ENCODE measurements around the gene RBM28.

DNA sequence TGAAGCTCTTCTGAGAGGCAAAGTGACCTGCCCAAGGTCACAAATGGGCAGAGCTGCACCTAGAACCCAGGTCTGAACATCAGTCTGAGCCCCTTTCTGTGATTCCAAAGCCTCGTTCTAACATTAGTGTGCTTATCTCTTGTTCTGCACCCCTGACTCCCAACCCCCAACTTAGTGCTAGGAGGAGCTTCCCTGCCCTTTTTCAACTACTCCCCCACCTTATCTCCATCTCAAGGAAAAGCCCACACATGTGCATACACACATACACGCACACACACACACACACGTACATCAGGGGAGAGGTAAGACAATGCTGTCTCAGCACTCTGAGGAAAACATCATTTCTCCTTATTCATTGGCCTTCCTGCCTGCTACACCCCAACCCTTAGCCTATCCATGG lies 9.5 kb upstream of the RBM28 start:
- TF ChIP-seq, protein P1, sequence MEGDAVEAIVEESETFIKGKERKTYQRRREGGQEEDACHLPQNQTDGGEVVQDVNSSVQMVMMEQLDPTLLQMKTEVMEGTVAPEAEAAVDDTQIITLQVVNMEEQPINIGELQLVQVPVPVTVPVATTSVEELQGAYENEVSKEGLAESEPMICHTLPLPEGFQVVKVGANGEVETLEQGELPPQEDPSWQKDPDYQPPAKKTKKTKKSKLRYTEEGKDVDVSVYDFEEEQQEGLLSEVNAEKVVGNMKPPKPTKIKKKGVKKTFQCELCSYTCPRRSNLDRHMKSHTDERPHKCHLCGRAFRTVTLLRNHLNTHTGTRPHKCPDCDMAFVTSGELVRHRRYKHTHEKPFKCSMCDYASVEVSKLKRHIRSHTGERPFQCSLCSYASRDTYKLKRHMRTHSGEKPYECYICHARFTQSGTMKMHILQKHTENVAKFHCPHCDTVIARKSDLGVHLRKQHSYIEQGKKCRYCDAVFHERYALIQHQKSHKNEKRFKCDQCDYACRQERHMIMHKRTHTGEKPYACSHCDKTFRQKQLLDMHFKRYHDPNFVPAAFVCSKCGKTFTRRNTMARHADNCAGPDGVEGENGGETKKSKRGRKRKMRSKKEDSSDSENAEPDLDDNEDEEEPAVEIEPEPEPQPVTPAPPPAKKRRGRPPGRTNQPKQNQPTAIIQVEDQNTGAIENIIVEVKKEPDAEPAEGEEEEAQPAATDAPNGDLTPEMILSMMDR (IDR thresholded peaks at IDR 0.05; ENCODE audit: poor library complexity, severe bottlenecking) = no peak
- TF ChIP-seq, protein P2, sequence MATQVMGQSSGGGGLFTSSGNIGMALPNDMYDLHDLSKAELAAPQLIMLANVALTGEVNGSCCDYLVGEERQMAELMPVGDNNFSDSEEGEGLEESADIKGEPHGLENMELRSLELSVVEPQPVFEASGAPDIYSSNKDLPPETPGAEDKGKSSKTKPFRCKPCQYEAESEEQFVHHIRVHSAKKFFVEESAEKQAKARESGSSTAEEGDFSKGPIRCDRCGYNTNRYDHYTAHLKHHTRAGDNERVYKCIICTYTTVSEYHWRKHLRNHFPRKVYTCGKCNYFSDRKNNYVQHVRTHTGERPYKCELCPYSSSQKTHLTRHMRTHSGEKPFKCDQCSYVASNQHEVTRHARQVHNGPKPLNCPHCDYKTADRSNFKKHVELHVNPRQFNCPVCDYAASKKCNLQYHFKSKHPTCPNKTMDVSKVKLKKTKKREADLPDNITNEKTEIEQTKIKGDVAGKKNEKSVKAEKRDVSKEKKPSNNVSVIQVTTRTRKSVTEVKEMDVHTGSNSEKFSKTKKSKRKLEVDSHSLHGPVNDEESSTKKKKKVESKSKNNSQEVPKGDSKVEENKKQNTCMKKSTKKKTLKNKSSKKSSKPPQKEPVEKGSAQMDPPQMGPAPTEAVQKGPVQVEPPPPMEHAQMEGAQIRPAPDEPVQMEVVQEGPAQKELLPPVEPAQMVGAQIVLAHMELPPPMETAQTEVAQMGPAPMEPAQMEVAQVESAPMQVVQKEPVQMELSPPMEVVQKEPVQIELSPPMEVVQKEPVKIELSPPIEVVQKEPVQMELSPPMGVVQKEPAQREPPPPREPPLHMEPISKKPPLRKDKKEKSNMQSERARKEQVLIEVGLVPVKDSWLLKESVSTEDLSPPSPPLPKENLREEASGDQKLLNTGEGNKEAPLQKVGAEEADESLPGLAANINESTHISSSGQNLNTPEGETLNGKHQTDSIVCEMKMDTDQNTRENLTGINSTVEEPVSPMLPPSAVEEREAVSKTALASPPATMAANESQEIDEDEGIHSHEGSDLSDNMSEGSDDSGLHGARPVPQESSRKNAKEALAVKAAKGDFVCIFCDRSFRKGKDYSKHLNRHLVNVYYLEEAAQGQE (IDR thresholded peaks at IDR 0.05; ENCODE audit: borderline replicate concordance) = no peak
- TF ChIP-seq EZH2 (IDR thresholded peaks at IDR 0.05; ENCODE audit: borderline replicate concordance, insufficient read depth, low read length, poor library complexity, severe bottlenecking) = no peak
- TF ChIP-seq EP300 (conservative IDR thresholded peaks at IDR 0.05; ENCODE audit: poor library complexity, severe bottlenecking) = no peak
- TF ChIP-seq POLR2AphosphoS5 (IDR thresholded peaks at IDR 0.05) = no peak
- no peak for TF ChIP-seq RAD21 (conservative IDR thresholded peaks at IDR 0.05)
- TF ChIP-seq MXI1 (conservative IDR thresholded peaks at IDR 0.05; ENCODE audit: poor library complexity, severe bottlenecking) = no peak

Data from neural cell (in vitro differentiated cells).